ENCODE results near the gene CENPP. TPM values are rescaled to one million over a fixed set of nuclear protein-coding genes. Genes with fewer than 3 reads are reported as not detected.
A peak's percentile ranks its signal among the peaks of the same experiment; 100 is the strongest.

The CENPP gene
- total RNA-seq, 2 donors from 2014 or later = 1.7 to 2.4 TPM

DNA sequence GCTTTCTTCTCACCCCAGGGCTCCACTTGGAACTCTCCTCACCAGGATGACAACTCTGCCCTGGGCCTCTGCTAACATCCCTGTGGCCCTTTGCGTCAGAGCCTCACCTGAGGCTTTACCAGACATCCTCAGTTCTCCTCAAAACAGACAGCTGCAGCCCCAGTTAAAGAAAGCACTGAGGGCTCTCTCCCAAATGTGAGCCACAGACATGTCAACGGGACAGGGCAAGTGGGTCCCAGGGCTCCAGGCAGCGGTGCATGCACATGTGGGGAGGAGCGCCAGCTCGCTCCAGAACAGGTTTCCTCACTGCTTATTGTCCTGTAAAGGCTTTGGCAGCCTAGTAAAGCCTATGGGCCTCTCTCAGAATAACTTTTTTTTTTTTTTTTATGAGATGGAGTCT, 306.9 kb downstream of the CENPP start:
- ATAC-seq (no peak), DNase-seq (no peak)
- intact Hi-C loops (cut with DNase I, micrococcal nuclease) = loop anchor here in 1 of 2 donors (5.0 kb wide), 1 partner anchor 290 kb away; no protein-coding TSS in a partner anchor

GRCh38 chr9:92633614-92634278, 308.0 kb downstream of the CENPP start:
- intact Hi-C loops (cut with DNase I, micrococcal nuclease) = loop anchor here in 1 of 2 donors (5.0 kb wide), 1 partner anchor 291 kb away; no protein-coding TSS in a partner anchor
- ATAC-seq = no peak
- peak in 1 of 2 donors; percentile 10 for DNase-seq

DNA sequence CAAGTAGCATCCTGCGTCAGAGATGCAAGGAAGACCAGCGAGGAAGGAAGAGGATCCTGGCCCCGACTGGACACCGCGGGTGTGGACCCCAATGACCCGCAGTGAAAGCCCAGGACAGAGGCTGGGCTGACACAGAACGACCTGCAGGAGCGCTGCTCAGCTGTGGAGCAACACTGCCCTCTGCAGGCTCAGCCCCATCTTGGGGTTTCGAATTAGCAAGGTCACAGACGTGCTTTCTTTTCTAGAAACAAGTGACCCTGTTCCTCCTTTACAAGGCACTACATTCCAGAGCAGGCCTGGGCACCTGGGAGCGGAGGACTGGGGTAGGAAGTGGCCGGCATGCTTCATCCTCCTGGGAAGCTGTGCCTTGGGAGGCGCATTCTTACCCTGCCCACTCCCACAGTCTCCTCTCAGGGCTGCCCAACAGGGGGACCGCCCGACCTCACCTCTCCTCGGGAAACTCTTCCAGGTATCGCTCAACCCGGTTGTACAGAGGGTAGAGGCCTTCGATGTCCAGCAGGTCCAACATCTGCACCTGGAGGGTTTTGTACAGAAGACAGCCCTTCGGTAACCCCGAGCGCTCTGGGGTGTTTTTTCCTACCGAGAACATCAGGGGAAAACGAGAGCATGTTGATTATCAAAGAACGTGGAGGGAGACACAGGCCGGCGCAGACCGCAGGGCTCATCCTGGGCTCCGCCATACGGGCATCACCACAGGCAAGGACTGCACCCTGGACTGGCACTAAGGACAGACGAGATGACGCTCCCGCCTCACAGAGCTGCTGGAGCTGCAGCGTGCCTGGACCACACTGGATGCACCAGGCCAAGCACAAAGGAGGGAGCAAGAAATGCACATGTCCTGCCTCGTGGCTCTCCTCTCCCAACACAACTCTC, 309.2 kb downstream of the CENPP start:
- DNase-seq = peak; percentile 52 to 83
- intact Hi-C loops (cut with DNase I, micrococcal nuclease) = loop anchor here in 1 of 2 donors (5.0 kb wide), 1 partner anchor 293 kb away; no protein-coding TSS in a partner anchor
- peak; percentile 92 for ATAC-seq

DNA sequence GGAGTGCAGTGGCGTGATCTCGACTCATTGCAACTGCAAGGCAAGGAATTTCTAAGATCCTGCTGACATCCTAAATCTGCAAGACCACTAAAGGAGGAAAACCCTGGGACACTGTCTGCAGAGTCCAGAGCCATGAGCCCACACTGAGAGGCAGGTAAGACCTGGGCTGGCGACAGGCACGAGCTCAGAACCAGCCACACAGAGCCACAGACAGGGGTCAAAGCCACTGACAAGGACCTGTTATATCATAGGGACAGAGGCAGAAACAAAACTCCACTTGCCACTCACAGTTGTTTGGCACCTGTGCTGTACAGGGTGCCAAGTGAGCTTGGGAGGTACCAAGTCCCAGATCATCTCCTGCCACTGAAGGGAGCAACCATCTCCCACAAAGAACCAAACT, 310.0 kb downstream of the CENPP start:
- intact Hi-C loops (cut with DNase I, micrococcal nuclease) = no loop called here
- DNase-seq = peak in 1 of 2 donors; percentile 14

GRCh38 chr9:92636627-92637026, 310.9 kb downstream of the CENPP start:
- intact Hi-C loops (cut with DNase I, micrococcal nuclease) = no loop called here
- ATAC-seq (no peak), DNase-seq (no peak)

More for the DNA sequence above, 310.0 kb downstream of the CENPP start:
- ATAC-seq = no peak

- ATAC-seq (no peak), DNase-seq (peak in 1 of 2 donors; percentile 14)
- intact Hi-C loops (cut with DNase I, micrococcal nuclease) = no loop called here
Observed at GRCh38 chr9:92637326-92637725, 311.6 kb downstream of the CENPP start.

- ATAC-seq (no peak), DNase-seq (peak in 1 of 2 donors; percentile 8)
- intact Hi-C loops (cut with DNase I, micrococcal nuclease) = no loop called here
Observed at GRCh38 chr9:92637886-92638620, 312.3 kb downstream of the CENPP start.

DNA sequence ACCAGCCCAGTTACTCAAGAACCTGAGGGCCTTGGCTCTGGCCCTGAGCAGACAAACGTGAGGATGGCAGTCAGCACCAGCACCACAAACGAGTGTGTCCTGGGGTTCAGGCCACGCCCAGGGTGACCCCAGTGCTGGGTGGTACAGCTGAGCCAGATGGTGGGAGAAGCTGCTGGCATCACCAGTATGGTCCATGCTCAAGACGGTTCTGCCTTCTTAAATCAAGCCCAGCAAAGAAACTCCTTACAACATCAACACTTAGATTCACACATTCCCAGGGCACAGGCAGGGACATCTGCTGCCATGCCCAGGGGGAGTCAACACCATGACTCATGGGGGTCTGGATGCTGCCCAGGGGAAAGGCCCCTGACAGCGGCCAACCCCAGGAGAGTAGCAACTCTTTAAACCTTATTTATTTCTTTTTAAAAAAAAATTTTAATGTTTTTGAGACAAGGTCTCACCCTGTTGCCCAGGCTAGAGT, 312.9 kb downstream of the CENPP start:
- ATAC-seq = no peak
- DNase-seq = peak in 1 of 2 donors; percentile 4
- intact Hi-C loops (cut with DNase I, micrococcal nuclease) = no loop called here

DNA sequence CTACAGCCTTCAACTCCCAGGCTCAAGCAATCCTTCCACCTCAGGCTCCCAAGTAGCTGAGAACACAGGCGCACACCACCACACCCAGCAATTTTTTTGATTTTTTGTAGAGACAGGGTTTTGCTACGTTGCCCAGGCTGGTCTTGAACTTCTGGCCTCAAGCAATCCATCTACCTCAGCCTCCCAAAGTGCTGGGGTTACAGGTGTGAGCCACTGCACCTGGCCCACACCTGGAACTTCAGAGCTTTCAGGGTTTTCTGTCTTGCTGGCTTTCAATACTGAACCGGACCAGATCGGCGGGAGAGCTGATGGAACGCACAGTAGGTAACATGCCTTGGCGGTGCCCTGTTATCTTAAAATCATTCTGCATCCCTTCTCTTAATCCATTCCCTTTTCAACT, 313.4 kb downstream of the CENPP start:
- intact Hi-C loops (cut with DNase I, micrococcal nuclease) = no loop called here
- ATAC-seq (no peak), DNase-seq (peak in 1 of 2 donors; percentile 7)

GRCh38 chr9:92639791-92640271, 314.1 kb downstream of the CENPP start:
- DNase-seq = peak in 1 of 2 donors; percentile 17
- ATAC-seq = no peak
- intact Hi-C loops (cut with DNase I, micrococcal nuclease) = loop anchor here in 1 of 2 donors (10.0 kb wide), 1 partner anchor 505 kb away; no protein-coding TSS in a partner anchor

DNA sequence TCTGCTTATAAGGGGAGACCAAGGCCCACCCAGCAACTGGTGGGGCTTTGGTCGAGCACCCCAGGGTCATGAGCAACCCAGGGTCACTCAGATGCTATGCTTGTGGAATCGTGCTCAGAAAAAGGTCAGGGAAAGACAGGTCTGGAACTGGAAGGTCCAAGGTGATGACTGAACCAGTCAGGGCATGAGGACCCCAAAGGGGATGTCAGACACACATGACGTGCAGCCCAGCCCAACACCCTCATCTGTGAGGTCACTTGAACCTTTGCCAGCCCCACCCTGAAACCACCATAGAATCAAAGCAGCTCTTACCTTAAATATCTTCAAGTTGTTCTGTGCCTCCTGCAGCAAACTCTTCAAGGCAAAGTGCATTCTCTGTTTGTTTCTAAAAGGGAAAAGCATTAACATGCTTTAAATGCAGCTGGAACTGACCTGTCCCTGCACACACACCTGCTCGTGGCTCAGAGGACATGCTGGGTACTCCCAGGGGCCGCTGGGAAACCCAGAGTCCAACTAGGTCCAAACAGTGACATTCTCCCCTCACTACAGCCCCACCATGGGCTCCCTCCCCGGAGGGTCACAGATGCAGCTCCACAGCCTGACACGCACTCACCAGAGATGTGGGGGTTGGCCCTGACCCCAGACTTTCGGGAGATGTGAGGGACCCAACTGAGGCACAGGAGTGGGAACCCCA, 314.8 kb downstream of the CENPP start:
- peak in 1 of 2 donors; percentile 5 for DNase-seq
- ATAC-seq = no peak
- intact Hi-C loops (cut with DNase I, micrococcal nuclease) = loop anchor here in 1 of 2 donors (10.0 kb wide), 1 partner anchor 506 kb away; no protein-coding TSS in a partner anchor

DNA sequence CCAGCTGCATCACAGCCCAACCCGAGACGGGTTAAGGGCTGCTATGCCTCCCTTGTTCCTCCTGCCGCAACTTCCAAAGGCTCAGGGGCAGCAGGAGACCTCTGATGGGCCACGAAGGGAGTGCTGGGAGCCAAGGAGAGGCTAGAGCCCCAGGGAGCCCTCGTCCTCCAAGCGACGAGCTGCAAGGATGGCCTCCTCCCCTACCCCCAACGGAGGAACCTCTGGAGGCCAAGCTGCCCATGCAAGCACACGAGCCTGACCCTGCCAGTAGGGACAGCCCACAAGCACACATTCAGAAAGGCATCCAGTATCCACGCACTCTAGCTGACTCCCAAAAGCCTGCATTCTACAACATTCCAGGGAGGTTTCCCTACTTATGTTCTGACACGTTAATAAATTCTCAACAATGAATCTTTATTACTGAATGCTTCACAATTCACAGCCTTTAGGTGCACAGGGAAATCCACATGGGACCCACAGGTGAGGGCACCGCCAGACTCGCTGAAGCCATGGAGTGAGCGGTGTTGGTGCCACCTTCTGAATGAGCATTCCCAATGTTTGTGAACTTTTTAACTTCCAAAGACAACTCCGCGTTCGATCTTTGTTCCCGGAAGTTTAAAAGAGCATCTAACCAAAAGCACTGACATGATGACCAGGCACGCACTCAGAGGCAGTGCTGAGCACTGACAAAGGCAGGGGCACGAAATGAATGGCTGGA, 315.5 kb downstream of the CENPP start:
- ATAC-seq (no peak), DNase-seq (peak in 1 of 2 donors; percentile 8)
- intact Hi-C loops (cut with DNase I, micrococcal nuclease) = loop anchor here in 1 of 2 donors (10.0 kb wide), 1 partner anchor 506 kb away; no protein-coding TSS in a partner anchor

DNA sequence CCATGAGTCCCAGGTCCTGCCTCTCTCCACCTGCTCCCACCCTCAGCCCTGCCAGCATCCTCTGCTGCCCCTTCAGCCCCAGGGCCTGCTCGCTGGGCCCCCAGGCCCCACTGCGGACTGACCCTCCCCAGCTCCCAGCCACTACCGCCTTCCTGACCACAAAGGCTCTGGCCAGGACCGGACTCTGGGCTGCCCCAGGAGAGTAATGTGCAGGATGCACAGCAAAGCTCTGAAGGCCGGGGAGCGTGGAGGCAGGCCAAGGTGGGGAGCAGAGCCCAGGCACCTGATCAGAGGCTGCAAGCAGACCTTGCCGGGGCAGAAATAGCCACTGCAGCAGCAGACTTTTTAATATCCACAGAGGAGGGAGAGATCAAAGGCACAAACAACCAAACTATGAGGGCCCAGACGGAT, 316.3 kb downstream of the CENPP start:
- ATAC-seq (no peak), DNase-seq (peak in 1 of 2 donors; percentile 20)
- intact Hi-C loops (cut with DNase I, micrococcal nuclease) = loop anchor here in 1 of 2 donors (10.0 kb wide), 1 partner anchor 507 kb away; no protein-coding TSS in a partner anchor

DNA sequence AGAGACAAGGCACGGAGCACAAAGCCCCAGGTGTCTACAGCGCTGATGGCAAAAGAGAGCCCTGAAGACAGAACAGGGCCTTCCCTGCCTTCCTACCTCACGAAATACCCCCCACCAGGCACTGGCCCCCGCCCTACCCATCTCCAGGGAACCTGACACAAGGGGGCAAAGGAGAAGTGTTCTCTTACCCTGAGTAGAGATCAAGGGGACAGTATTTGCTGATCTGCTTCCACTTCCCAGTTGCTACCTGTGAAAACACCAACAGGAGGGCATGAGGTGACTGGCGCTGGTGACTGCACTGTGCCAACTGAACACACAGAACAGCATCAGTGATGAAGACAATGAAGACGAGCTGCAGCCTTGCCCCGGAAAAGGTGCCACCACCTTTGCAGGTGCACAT, 316.8 kb downstream of the CENPP start:
- intact Hi-C loops (cut with DNase I, micrococcal nuclease) = loop anchor here in 1 of 2 donors (10.0 kb wide), 1 partner anchor 508 kb away; no protein-coding TSS in a partner anchor

DNA sequence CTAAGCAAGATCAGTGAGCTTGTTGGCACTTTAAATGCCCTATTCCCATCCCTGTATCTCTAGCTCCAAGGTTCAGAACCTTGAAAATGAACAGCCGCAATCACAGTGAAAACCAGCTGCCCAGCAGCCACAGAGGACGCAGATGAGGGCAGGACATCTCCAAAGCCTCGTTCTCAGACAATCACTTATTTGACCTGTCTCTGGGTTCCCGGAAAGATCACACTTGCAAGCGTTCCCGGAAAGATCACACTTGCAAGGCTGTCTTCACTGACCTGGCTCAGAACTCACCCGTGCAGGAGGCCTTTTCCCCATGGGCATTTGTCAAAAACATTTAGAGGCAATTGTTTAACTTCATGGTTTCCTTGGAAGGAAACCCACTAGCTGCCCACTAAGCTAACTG, 318.5 kb downstream of the CENPP start:
- ATAC-seq (no peak), DNase-seq (no peak)
- intact Hi-C loops (cut with DNase I, micrococcal nuclease) = loop anchor here in 1 of 2 donors (10.0 kb wide), 1 partner anchor 509 kb away; no protein-coding TSS in a partner anchor

More for the DNA sequence above, 316.8 kb downstream of the CENPP start:
- DNase-seq (peak in 1 of 2 donors; percentile 11), ATAC-seq (no peak)

DNA sequence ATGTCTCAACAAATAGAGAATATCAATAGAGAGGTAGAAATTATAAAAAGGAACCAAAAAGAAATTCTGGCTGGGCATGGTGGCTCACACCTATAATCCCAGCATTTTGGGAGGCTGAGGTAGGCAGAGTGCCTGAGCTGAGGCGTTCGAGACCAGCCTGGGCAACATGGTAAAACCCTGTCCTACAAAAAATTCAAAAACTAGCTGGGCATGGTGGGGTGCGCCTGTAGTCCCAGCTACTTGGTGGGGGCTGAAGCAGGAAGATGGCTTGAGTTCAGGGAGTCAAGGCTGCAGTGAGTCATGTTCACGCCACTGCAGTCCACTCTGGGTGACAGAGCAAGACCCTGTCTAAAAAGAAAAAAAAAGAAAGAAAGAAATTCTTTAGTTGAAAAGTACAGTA, 319.3 kb downstream of the CENPP start:
- intact Hi-C loops (cut with DNase I, micrococcal nuclease) = loop anchor here in 1 of 2 donors (10.0 kb wide), 1 partner anchor 510 kb away; no protein-coding TSS in a partner anchor
- no peak for ATAC-seq
- no peak for DNase-seq

Measured in left colon (tissue), 2 donors.